ENCODE results near the gene DYNLL2. TPM values are rescaled to one million over a fixed set of nuclear protein-coding genes. Genes with fewer than 3 reads are reported as not detected.

Gene DYNLL2
- 19.6 TPM in 2 replicates for polyA plus RNA-seq (2011; rRNA removed)
- polyA plus RNA-seq (2012; cell fraction: cytosol; rRNA removed), result 11.2 and 12.0 TPM in 2 replicates
- 6.1 and 7.7 TPM in 2 replicates for polyA plus RNA-seq (2012; cell fraction: nucleus; rRNA removed)
- polyA plus RNA-seq (2017; fragmentation: RNase III; extraction: RNeasy Plus Mini Kit Qiagen cat#74134 plus additional on column Dnase treatment), result 33.2 to 34.1 TPM (median 33.7 TPM) in 3 replicates
- polyA minus RNA-seq (2011; rRNA and poly(A)+ RNA removed), result 13.6 and 13.9 TPM in 2 replicates

DNA sequence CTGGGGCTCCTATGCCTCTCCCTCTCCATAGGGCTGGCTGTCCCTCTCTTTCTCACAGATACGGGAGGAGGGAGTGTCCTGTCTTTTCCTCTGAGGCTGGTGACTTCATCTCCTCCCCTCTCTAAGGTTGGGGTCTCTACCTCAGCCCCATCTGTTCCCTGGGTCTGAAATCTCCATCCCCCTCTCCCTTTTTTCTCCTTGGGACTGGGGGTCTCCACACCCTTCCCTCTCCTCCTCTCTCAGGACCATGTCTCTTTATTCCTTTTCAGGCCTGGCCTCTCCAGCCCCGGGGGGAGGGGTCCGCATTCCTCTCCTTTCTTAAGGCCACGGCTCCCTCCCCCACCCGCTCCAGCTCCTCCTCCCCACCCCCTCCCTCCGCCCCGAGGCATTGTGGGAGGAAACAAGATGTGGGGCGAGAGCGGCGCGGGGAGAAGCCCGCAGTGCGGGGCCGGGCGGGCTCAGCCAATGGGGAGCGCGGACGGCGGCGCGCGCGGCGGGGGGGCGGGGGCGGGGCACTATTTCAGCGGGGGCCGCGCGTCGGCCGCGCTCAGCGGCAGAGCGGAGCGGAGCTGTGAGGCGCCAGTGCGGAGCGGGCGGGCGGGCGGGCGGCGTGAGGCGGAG, at the start of gene DYNLL2:
DYNLL2 (plus strand) TSS at position 550 of the 621 bp plus-strand sequence. CDS start 3,672 bp downstream, outside the sequence.
- ATAC-seq (peak; percentile 82 to 87), FAIRE-seq (no peak), DNase-seq (ENCODE audit: low read depth in 1 of 2, low spot score in 1 of 2) (peak; percentile 91 to 97)
- Histone ChIP-seq H3K4me3 (peak within 1 kb of the TSS; percentile 95), H3K9me3 (no peaks in the 10 kb centered on the region), H3K4me2 (peak within 1 kb of the TSS; percentile 97), H3K27ac (peak within 1 kb of the TSS; percentile 88 to 90), H3K4me1 (peaks cover 18% of the 10 kb centered on the region)
- POLR2A ChIA-PET, result interaction anchor here (0.5 to 3.6 kb wide), 38 partner anchors 8 to 1406 kb away, joined by 3 to 86 read pairs (median 4); partner anchors contain the start of genes MRPS23, SCPEP1, SRSF1 and VEZF1
- TF ChIP-seq, protein P1, sequence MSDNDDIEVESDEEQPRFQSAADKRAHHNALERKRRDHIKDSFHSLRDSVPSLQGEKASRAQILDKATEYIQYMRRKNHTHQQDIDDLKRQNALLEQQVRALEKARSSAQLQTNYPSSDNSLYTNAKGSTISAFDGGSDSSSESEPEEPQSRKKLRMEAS (IDR thresholded peaks at IDR 0.05), result 0 out of 2 replicates have a peak, but pooled peaks have one; percentile 11
- TF ChIP-seq, protein P2, sequence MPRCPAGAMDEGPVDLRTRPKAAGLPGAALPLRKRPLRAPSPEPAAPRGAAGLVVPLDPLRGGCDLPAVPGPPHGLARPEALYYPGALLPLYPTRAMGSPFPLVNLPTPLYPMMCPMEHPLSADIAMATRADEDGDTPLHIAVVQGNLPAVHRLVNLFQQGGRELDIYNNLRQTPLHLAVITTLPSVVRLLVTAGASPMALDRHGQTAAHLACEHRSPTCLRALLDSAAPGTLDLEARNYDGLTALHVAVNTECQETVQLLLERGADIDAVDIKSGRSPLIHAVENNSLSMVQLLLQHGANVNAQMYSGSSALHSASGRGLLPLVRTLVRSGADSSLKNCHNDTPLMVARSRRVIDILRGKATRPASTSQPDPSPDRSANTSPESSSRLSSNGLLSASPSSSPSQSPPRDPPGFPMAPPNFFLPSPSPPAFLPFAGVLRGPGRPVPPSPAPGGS (IDR thresholded peaks at IDR 0.05), result peak; percentile 96
- TF ChIP-seq, protein P3, sequence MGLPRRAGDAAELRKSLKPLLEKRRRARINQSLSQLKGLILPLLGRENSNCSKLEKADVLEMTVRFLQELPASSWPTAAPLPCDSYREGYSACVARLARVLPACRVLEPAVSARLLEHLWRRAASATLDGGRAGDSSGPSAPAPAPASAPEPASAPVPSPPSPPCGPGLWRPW (IDR thresholded peaks at IDR 0.05), result no peak
- TF ChIP-seq EP300 (IDR thresholded peaks at IDR 0.05), result peak in 1 of 2 experiments; percentile 12; a peak in 1 of 5 replicates
- TF ChIP-seq POLR2A (IDR thresholded peaks at IDR 0.05; ENCODE audit: low read length), result peak; percentile 60
- TF ChIP-seq ELK1 (IDR thresholded peaks at IDR 0.05; ENCODE audit: low read depth, low read length), result no peak
- TF ChIP-seq JUN (IDR thresholded peaks at IDR 0.05), result peak; percentile 93 to 98
- TF ChIP-seq, protein P4, sequence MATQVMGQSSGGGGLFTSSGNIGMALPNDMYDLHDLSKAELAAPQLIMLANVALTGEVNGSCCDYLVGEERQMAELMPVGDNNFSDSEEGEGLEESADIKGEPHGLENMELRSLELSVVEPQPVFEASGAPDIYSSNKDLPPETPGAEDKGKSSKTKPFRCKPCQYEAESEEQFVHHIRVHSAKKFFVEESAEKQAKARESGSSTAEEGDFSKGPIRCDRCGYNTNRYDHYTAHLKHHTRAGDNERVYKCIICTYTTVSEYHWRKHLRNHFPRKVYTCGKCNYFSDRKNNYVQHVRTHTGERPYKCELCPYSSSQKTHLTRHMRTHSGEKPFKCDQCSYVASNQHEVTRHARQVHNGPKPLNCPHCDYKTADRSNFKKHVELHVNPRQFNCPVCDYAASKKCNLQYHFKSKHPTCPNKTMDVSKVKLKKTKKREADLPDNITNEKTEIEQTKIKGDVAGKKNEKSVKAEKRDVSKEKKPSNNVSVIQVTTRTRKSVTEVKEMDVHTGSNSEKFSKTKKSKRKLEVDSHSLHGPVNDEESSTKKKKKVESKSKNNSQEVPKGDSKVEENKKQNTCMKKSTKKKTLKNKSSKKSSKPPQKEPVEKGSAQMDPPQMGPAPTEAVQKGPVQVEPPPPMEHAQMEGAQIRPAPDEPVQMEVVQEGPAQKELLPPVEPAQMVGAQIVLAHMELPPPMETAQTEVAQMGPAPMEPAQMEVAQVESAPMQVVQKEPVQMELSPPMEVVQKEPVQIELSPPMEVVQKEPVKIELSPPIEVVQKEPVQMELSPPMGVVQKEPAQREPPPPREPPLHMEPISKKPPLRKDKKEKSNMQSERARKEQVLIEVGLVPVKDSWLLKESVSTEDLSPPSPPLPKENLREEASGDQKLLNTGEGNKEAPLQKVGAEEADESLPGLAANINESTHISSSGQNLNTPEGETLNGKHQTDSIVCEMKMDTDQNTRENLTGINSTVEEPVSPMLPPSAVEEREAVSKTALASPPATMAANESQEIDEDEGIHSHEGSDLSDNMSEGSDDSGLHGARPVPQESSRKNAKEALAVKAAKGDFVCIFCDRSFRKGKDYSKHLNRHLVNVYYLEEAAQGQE (IDR thresholded peaks at IDR 0.05), result no peak
- TF ChIP-seq TP53 (CRISPR knock-in tag; IDR thresholded peaks at IDR 0.05), result no peak
- WGBS (ENCODE audit: missing lambda C conversion rate), result 12% methylated on average over 5 of the region's 45 CpGs
- CTCF ChIA-PET, result interaction anchor here (1.0 kb wide), 1 partner anchor 230 kb away, joined by 3 read pairs; no protein-coding TSS in a partner anchor

- Histone ChIP-seq H3K4me1 (no peaks in the 10 kb centered on the region), H3K4me3 (no peak overlapping the region), H3K27ac (no peak overlapping the region), H3K9me3 (no peaks in the 10 kb centered on the region), H3K4me2 (no peak overlapping the region)
- ATAC-seq, result peak in 1 of 2 experiments; percentile 17; a peak in 2 of 6 replicates
- CTCF ChIA-PET, result interaction anchor here (1.9 kb wide), 1 partner anchor 13 kb away, joined by 4 read pairs; no protein-coding TSS in a partner anchor
- TF ChIP-seq ZFP36 (IDR thresholded peaks at IDR 0.05; ENCODE audit: borderline replicate concordance, partially characterized antibody), result no peak
- TF ChIP-seq RCOR1 (IDR thresholded peaks at IDR 0.05; ENCODE audit: low read depth, low read length), result no peak
- TF ChIP-seq, protein P5, sequence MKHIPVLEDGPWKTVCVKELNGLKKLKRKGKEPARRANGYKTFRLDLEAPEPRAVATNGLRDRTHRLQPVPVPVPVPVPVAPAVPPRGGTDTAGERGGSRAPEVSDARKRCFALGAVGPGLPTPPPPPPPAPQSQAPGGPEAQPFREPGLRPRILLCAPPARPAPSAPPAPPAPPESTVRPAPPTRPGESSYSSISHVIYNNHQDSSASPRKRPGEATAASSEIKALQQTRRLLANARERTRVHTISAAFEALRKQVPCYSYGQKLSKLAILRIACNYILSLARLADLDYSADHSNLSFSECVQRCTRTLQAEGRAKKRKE (CRISPR knock-in tag; IDR thresholded peaks at IDR 0.05; ENCODE audit: low read depth), result no peak
- TF ChIP-seq RNF2 (IDR thresholded peaks at IDR 0.05; ENCODE audit: borderline replicate concordance, low read depth), result no peak
- no peak for TF ChIP-seq FOXS1 (CRISPR knock-in tag; IDR thresholded peaks at IDR 0.05)
- no peak for TF ChIP-seq MYC (IDR thresholded peaks at IDR 0.05; ENCODE audit: borderline replicate concordance, low read length)
- TF ChIP-seq JUNB (IDR thresholded peaks at IDR 0.05), result no peak
- TF ChIP-seq MAFK (IDR thresholded peaks at IDR 0.05; ENCODE audit: partially characterized antibody), result no peak
- TF ChIP-seq GATA3 (IDR thresholded peaks at IDR 0.05; ENCODE audit: borderline replicate concordance), result no peak
- TF ChIP-seq RFX5 (IDR thresholded peaks at IDR 0.05), result no peak
- TF ChIP-seq ESRRA (IDR thresholded peaks at IDR 0.05; ENCODE audit: borderline replicate concordance, low read length), result no peak
- TF ChIP-seq BHLHE40 (IDR thresholded peaks at IDR 0.05; ENCODE audit: low read depth, low read length), result no peak
- no peak for TF ChIP-seq EP300 (IDR thresholded peaks at IDR 0.05)
- POLR2A ChIA-PET, result interaction anchor here (1.2 kb wide), 1 partner anchor 43 kb away, joined by 4 read pairs; the partner anchor contains the start of gene DYNLL2
- DNase-seq (ENCODE audit: low read depth in 1 of 2, low spot score in 1 of 2), result no peak
- WGBS (ENCODE audit: missing lambda C conversion rate), result 52% methylated on average over 3 of the region's 3 CpGs
- no peak for FAIRE-seq
Measured at GRCh38 chr17:58039975-58040374, 43.2 kb upstream of the DYNLL2 start.
